H1 (cell line): ENCODE measurements around the gene EXD3. TPM values are rescaled to one million over a fixed set of nuclear protein-coding genes. Genes with fewer than 3 reads are reported as not detected.

Experiments
- CTCF ChIA-PET: fragments of 300-600 bp; sonication (Branson Sonifier 250); formaldehyde crosslinking; loops from one replicate; lab custom pipeline; 2021; ENCODE audit not compliant: partially characterized antibody; lab: Charles Lee
- POLR2A ChIA-PET: fragments of 300-600 bp; sonication (Branson Sonifier 250); formaldehyde crosslinking; loops from one replicate; lab custom pipeline; 2021; ENCODE audit warnings: inconsistent platforms; ENCODE audit not compliant: partially characterized antibody; lab: Charles Lee
- DNase-seq, 2 experiments: peaks; one replicate each; pipeline versions ENCODE4 v3.0.0 to v3.0.0-alpha.2; 2010 to 2022; ENCODE audit warnings: low spot score in 2 of 2, low read depth in 1 of 2, mixed read lengths in 1 of 2
- FAIRE-seq: peaks from 2 replicates; lab custom pipeline; 2011; peaks lifted over from hg19 to GRCh38; lab: Jason Lieb, UNC
- H2AFZ ChIP-seq: 2 replicates; pipeline ENCODE4 v1.8.1; 2012; ENCODE audit warnings: low read length, inconsistent platforms
- H2AK5ac ChIP-seq: 2 replicates; pipeline ENCODE4 v1.6.1; 2013; ENCODE audit warnings: low read depth, low read length
- H2BK120ac ChIP-seq: replicated peaks from 2 replicates; pipeline ENCODE3; 2013; ENCODE audit warnings: low read depth, low read length, inconsistent platforms
- H2BK12ac ChIP-seq: 2 replicates; pipeline ENCODE4 v1.6.1; 2013; ENCODE audit warnings: low read depth, low read length
- H2BK15ac ChIP-seq: 2 replicates; pipeline ENCODE4 v1.6.1; 2013; ENCODE audit warnings: low read length
- H2BK20ac ChIP-seq: 2 replicates; pipeline ENCODE4 v1.6.1; 2013; ENCODE audit warnings: low read length
- H2BK5ac ChIP-seq: 2 replicates; pipeline ENCODE4 v1.6.1; 2013; ENCODE audit warnings: low read depth, low read length
- H3K14ac ChIP-seq: 2 replicates; pipeline ENCODE4 v1.6.1; 2013; ENCODE audit warnings: inconsistent platforms; ENCODE audit not compliant: insufficient read length
- H3K18ac ChIP-seq: 2 replicates; pipeline ENCODE4 v1.6.1; 2013; ENCODE audit warnings: low read length; ENCODE audit errors: extremely low read depth
- H3K23ac ChIP-seq: 2 replicates; pipeline ENCODE4 v1.6.1; 2013; ENCODE audit warnings: inconsistent platforms; ENCODE audit not compliant: insufficient read length
- H3K23me2 ChIP-seq: 2 replicates; pipeline ENCODE4 v1.6.1; 2013; ENCODE audit warnings: low read depth, low read length
- H3K27ac ChIP-seq: 2 replicates; pipeline ENCODE4 v1.6.1; 2011; ENCODE audit warnings: low read depth, low read length, inconsistent platforms
- H3K27me3 ChIP-seq, 4 experiments: replicated peaks in 1 of 4; 1 replicate in 1 of 4; 2 replicates in 3 of 4; pipeline versions ENCODE4 v1.6.1 to v1.8.1; 2011 to 2013; ENCODE audit warnings: low read length in 3 of 4, mild to moderate bottlenecking in 3 of 4, inconsistent platforms in 2 of 4, mixed read lengths in 2 of 4, moderate library complexity in 1 of 4; ENCODE audit not compliant: control insufficient read depth in 3 of 4, insufficient read depth in 3 of 4; ENCODE audit errors: extremely low read depth in 1 of 4
- H3K36me3 ChIP-seq, 4 experiments: 2 replicates each; pipeline versions ENCODE4 v1.6.1 to v1.8.1; 2011 to 2013; ENCODE audit warnings: mild to moderate bottlenecking in 4 of 4, low read length in 3 of 4, moderate library complexity in 2 of 4, control low read depth in 1 of 4, inconsistent platforms in 1 of 4; ENCODE audit not compliant: insufficient read depth in 4 of 4, control insufficient read depth in 2 of 4
- H3K4ac ChIP-seq: replicated peaks from 2 replicates; pipeline ENCODE3; 2013; ENCODE audit warnings: low read length, low read depth, mixed read lengths, inconsistent platforms; ENCODE audit not compliant: insufficient read length
- H3K4me1 ChIP-seq, 4 experiments: replicated peaks in 1 of 4; 1 replicate in 1 of 4; 2 replicates in 3 of 4; pipeline versions ENCODE4 v1.6.1 to v1.8.1; 2011 to 2013; ENCODE audit warnings: low read length in 3 of 4, inconsistent platforms in 2 of 4, mixed read lengths in 1 of 4; ENCODE audit not compliant: insufficient read depth in 4 of 4, control insufficient read depth in 3 of 4
- H3K4me2 ChIP-seq, 2 experiments: 2 replicates each; pipeline versions ENCODE4 v1.6.1 to v1.8.1; 2011 to 2013; ENCODE audit warnings: low read depth in 2 of 2, low read length in 2 of 2, control low read depth in 1 of 2, inconsistent platforms in 1 of 2, mild to moderate bottlenecking in 1 of 2; ENCODE audit not compliant: insufficient read depth in 1 of 2
- H3K4me3 ChIP-seq, 4 experiments: fragments of 200-600, 300-600 bp in 1 of 4; sonication (generic), shearing (Covaris generic), sonication (Bioruptor Twin) in 1 of 4; 2 replicates each; pipeline versions ENCODE4 v1.5.1 to v1.8.1; 2011 to 2016; ENCODE audit warnings: low read length in 4 of 4, low read depth in 3 of 4, control low read depth in 2 of 4, inconsistent platforms in 2 of 4, mild to moderate bottlenecking in 2 of 4, mixed read lengths in 1 of 4, moderate library complexity in 1 of 4; ENCODE audit not compliant: insufficient read depth in 2 of 4; ENCODE audit errors: extremely low read depth in 1 of 4
- H3K56ac ChIP-seq: replicated peaks from 2 replicates; pipeline ENCODE3; 2013; ENCODE audit warnings: low read depth, mild to moderate bottlenecking, mixed read lengths, low read length, inconsistent platforms; ENCODE audit not compliant: insufficient read length
- H3K79me1 ChIP-seq: 2 replicates; pipeline ENCODE4 v1.6.1; 2013; ENCODE audit warnings: low read depth, low read length, control low read depth
- H3K79me2 ChIP-seq, 2 experiments: 2 replicates each; pipeline versions ENCODE4 v1.6.1 to v1.8.1; 2012 to 2013; ENCODE audit warnings: low read length in 2 of 2, mild to moderate bottlenecking in 2 of 2, inconsistent platforms in 1 of 2; ENCODE audit not compliant: insufficient read depth in 2 of 2, control insufficient read depth in 1 of 2
- H3K9ac ChIP-seq, 4 experiments: replicated peaks in 1 of 4; 1 replicate in 1 of 4; 2 replicates in 3 of 4; pipeline versions ENCODE4 v1.6.1 to v1.8.1; 2011 to 2013; ENCODE audit warnings: low read depth in 3 of 4, low read length in 3 of 4, control low read depth in 2 of 4, mild to moderate bottlenecking in 2 of 4, moderate library complexity in 2 of 4, inconsistent platforms in 1 of 4; ENCODE audit errors: extremely low read depth in 1 of 4
- H3K9me3 ChIP-seq, 2 experiments: 2 replicates each; pipeline versions ENCODE4 v1.6.1 to v1.8.1; 2012 to 2013; ENCODE audit warnings: mild to moderate bottlenecking in 2 of 2, moderate library complexity in 2 of 2, control low read depth in 1 of 2, inconsistent platforms in 1 of 2, low read depth in 1 of 2, low read length in 1 of 2, mixed read lengths in 1 of 2; ENCODE audit not compliant: insufficient read depth in 2 of 2
- H4K20me1 ChIP-seq, 2 experiments: replicated peaks in 1 of 2; 2 replicates each; pipeline versions ENCODE3 to v1.8.1; 2011 to 2013; ENCODE audit warnings: inconsistent platforms in 2 of 2, low read length in 2 of 2, mild to moderate bottlenecking in 1 of 2; ENCODE audit not compliant: insufficient read depth in 2 of 2, control insufficient read depth in 1 of 2
- H4K5ac ChIP-seq: 2 replicates; pipeline ENCODE4 v1.6.1; 2013; ENCODE audit warnings: low read length, low read depth, mixed read lengths, inconsistent platforms; ENCODE audit not compliant: insufficient read length
- H4K8ac ChIP-seq: 2 replicates; pipeline ENCODE4 v1.8.0; 2013; ENCODE audit warnings: mild to moderate bottlenecking, moderate library complexity, low read length, inconsistent platforms; ENCODE audit not compliant: insufficient read depth; ENCODE audit errors: extremely low read depth
- H4K91ac ChIP-seq: replicated peaks from 2 replicates; pipeline ENCODE3; 2013; ENCODE audit warnings: low read length, mixed read lengths, inconsistent platforms; ENCODE audit not compliant: insufficient read length
- HDAC6 ChIP-seq: IDR thresholded peaks from one replicate; pipeline ENCODE4 v1.7.1; 2012; ENCODE audit warnings: low read depth, mild to moderate bottlenecking, inconsistent platforms, low read length, moderate library complexity
- NRF1 ChIP-seq: IDR thresholded peaks from 2 replicates; pipeline ENCODE4 v1.6.1; 2011; ENCODE audit warnings: mild to moderate bottlenecking, low read depth, low read length, improper control_type of control experiment
- SP2 ChIP-seq: IDR thresholded peaks from 2 replicates; pipeline ENCODE4 v1.6.1; 2012; ENCODE audit warnings: mild to moderate bottlenecking, low read length, inconsistent platforms
- WGBS, 2 experiments: shearing (Covaris generic) in 1 of 2; methylation state at CpG; one replicate each; pipeline versions ENCODE4 v1.1.6 to v1.1.7; 2013 to 2015; ENCODE audit warnings: low lambda C conversion rate in 2 of 2, mixed read lengths in 2 of 2, inconsistent platforms in 1 of 2, low coverage in 1 of 2, missing lambda C conversion rate in 1 of 2; ENCODE audit not compliant: insufficient replicate concordance in 2 of 2, insufficient coverage in 1 of 2, insufficient read length in 1 of 2; ENCODE audit errors: extremely low coverage in 1 of 2, missing lambda C conversion rate in 1 of 2; 5-methylcytosine and 5-hydroxymethylcytosine counted together
- polyA plus RNA-seq, 7 experiments: library from polyadenylated mRNA; depleted of rRNA in 3 of 7; stranded (reverse) in 5 of 7; unstranded in 2 of 7; fragments of >200 nt in 5 of 7; fragments of 200-250 nt in 2 of 7; gene quantifications; 1 replicate in 5 of 7; 2 replicates in 1 of 7; 4 replicates in 1 of 7; pipeline versions ENCODE4 v1.2.1 to v1.2.3, GENCODE V29; 2011 to 2013; ENCODE audit warnings: missing spikeins in 2 of 7, mixed read lengths in 2 of 7
- total RNA-seq: library from RNA; stranded (reverse); fragmentation: NEBNext Ultra II Directional; extraction: Animal tissue kit (Norgen Biotek cat#: 25700); gene quantifications from 2 replicates; pipeline ENCODE4 v1.2.1, GENCODE V29; 2021
- TF ChIP-seq, protein P1 (sequence below), 3 experiments: IDR thresholded peaks; 1 replicate in 2 of 3; 2 replicates in 1 of 3; pipeline versions ENCODE4 v1.5.1 to v1.6.1; 2011; ENCODE audit warnings: low read length in 3 of 3, mild to moderate bottlenecking in 3 of 3, inconsistent platforms in 2 of 3, low read depth in 1 of 3, moderate library complexity in 1 of 3; ENCODE audit not compliant: insufficient read depth in 1 of 3; ENCODE audit errors: control extremely low read depth in 1 of 3

The EXD3 gene
- total and polyA plus RNA-seq, 2 of the 8 experiments (the other 6 are each of a cell fraction or from before 2014, with no cell fraction given): 7.2 to 9.4 TPM

- DNase-seq: no peak
- no peak overlapping the region for H3K56ac ChIP-seq
- POLR2A ChIA-PET: interaction anchor here (0.6 kb wide), 1 partner anchor 36 kb away, joined by 5 read pairs; no protein-coding TSS in a partner anchor
- H4K20me1 ChIP-seq: peaks cover 0 to 7% of the 10 kb centered on the region in 2 experiments
- H2AFZ ChIP-seq: no peak overlapping the region
- no peaks in the 10 kb centered on the region for H3K36me3 ChIP-seq
- CTCF ChIA-PET: interaction anchor here (1.2 kb wide), 1 partner anchor 11 kb away, joined by 3 read pairs; no protein-coding TSS in a partner anchor
- no peak overlapping the region for H2BK5ac ChIP-seq
- H4K91ac ChIP-seq: no peak overlapping the region
- H3K79me1 ChIP-seq: no peaks in the 10 kb centered on the region
- H3K18ac ChIP-seq: no peak overlapping the region
- H3K14ac ChIP-seq: no peak overlapping the region
- no peak for FAIRE-seq
- H3K23me2 ChIP-seq: no peaks in the 10 kb centered on the region
- H2BK12ac ChIP-seq: no peak overlapping the region
- no peak overlapping the region for H3K23ac ChIP-seq
- H2AK5ac ChIP-seq: no peak overlapping the region
- no peaks in the 10 kb centered on the region for H3K79me2 ChIP-seq
- H4K8ac ChIP-seq: no peak overlapping the region; the same call in 1 of the 2 replicates
- H4K5ac ChIP-seq: no peak overlapping the region
- 91% methylated on average over 28 of the region's 28 CpGs; no CpG with 5 or more reads in 1 of the 2 experiments for WGBS, 2 experiments
- no peak overlapping the region for H2BK15ac ChIP-seq
- no peaks in the 10 kb centered on the region; a peak in 1 of 7 replicates for H3K4me1 ChIP-seq
- H2BK20ac ChIP-seq: no peak overlapping the region
- no peak overlapping the region for H3K4ac ChIP-seq
- H2BK120ac ChIP-seq: no peak overlapping the region
- H3K4me2 ChIP-seq: no peak overlapping the region
- H3K9ac ChIP-seq: no peak overlapping the region
- H3K4me3 ChIP-seq: no peak overlapping the region
- no peak overlapping the region for H3K27ac ChIP-seq
- H3K27me3 ChIP-seq: no peaks in the 10 kb centered on the region
- no peaks in the 10 kb centered on the region for H3K9me3 ChIP-seq
- TF ChIP-seq, protein P1, sequence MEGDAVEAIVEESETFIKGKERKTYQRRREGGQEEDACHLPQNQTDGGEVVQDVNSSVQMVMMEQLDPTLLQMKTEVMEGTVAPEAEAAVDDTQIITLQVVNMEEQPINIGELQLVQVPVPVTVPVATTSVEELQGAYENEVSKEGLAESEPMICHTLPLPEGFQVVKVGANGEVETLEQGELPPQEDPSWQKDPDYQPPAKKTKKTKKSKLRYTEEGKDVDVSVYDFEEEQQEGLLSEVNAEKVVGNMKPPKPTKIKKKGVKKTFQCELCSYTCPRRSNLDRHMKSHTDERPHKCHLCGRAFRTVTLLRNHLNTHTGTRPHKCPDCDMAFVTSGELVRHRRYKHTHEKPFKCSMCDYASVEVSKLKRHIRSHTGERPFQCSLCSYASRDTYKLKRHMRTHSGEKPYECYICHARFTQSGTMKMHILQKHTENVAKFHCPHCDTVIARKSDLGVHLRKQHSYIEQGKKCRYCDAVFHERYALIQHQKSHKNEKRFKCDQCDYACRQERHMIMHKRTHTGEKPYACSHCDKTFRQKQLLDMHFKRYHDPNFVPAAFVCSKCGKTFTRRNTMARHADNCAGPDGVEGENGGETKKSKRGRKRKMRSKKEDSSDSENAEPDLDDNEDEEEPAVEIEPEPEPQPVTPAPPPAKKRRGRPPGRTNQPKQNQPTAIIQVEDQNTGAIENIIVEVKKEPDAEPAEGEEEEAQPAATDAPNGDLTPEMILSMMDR (IDR thresholded peaks at IDR 0.05; ENCODE audit: control extremely low read depth in 1 of 3, insufficient read depth in 1 of 3, low read depth in 1 of 3, low read length in 3 of 3): no peak
- TF ChIP-seq SP2: no peak
- TF ChIP-seq NRF1: no peak
- no peak for TF ChIP-seq HDAC6
Measured at GRCh38 chr9:137393176-137394150, 29.5 kb downstream of the EXD3 start.
